Glomerular endothelial cell (primary cell): ENCODE data around the gene TRIM8. TPM values are rescaled to one million over a fixed set of nuclear protein-coding genes. Genes with fewer than 3 reads are reported as not detected.

Source experiments
- DNase-seq: peaks from one replicate; pipeline ENCODE4 v3.0.0-alpha.2; 2011; ENCODE audit warnings: low read depth, low spot score; ENCODE audit errors: extremely low read depth
- total RNA-seq: library from RNA; depleted of rRNA; stranded (reverse); fragments of >200 nt; gene quantifications from 2 replicates; pipeline ENCODE4 v1.2.3, GENCODE V29; 2015

The TRIM8 gene
- total RNA-seq, 1 donor from 2014 or later: 181 TPM

- no peak for DNase-seq
Observed at GRCh38 chr10:102648269-102648888, 4.1 kb downstream of the TRIM8 start.

GRCh38 chr10:102648889-102649796 is 4.9 kb downstream of the TRIM8 start:
- no peak for DNase-seq

GRCh38 chr10:102649797-102650654 is 5.7 kb downstream of the TRIM8 start:
- DNase-seq: no peak

GRCh38 chr10:102650655-102651454 is 6.6 kb downstream of the TRIM8 start:
- DNase-seq: no peak

GRCh38 chr10:102651455-102652169 is 7.3 kb downstream of the TRIM8 start:
- no peak for DNase-seq

GRCh38 chr10:102652170-102652916 is 8.1 kb downstream of the TRIM8 start:
- DNase-seq: no peak

GRCh38 chr10:102653060-102653459 is 8.8 kb downstream of the TRIM8 start:
- no peak for DNase-seq

GRCh38 chr10:102654566-102654965 is 10.3 kb downstream of the TRIM8 start:
- DNase-seq: no peak

- DNase-seq: no peak
Observed at GRCh38 chr10:102654969-102655368, 10.7 kb downstream of the TRIM8 start.

GRCh38 chr10:102656026-102656425 is 11.7 kb downstream of the TRIM8 start:
- DNase-seq: no peak

GRCh38 chr10:102656791-102657371 is 12.6 kb downstream of the TRIM8 start:
- DNase-seq: no peak

GRCh38 chr10:102657451-102657850 is 13.2 kb downstream of the TRIM8 start:
- no peak for DNase-seq

GRCh38 chr10:102657984-102658724 is 13.9 kb downstream of the TRIM8 start:
- no peak for DNase-seq

GRCh38 chr10:102658802-102659201 is 14.5 kb downstream of the TRIM8 start:
- no peak for DNase-seq

GRCh38 chr10:102660888-102661657 is 16.8 kb downstream of the TRIM8 start:
- DNase-seq: no peak

GRCh38 chr10:102661658-102662028 is 17.4 kb downstream of the TRIM8 start:
- DNase-seq: no peak

- no peak for DNase-seq
Observed at GRCh38 chr10:102665904-102666509, 21.7 kb downstream of the TRIM8 start.
